Loucy (cell line): Measurements from ENCODE around the gene SUCLG1.

Source experiments
- CTCF ChIP-seq: fragments of 200-600 bp; sonication (generic); conservative IDR thresholded peaks from 2 replicates; pipeline ENCODE4 v1.5.1; 2014; ENCODE audit warnings: mild to moderate bottlenecking, antibody characterized with exemption, low read length
- EZH2phosphoT487 ChIP-seq: fragments of 200-600 bp; IDR thresholded peaks from 2 replicates; pipeline ENCODE4 v1.6.1; 2018; ENCODE audit warnings: antibody characterized with exemption, mild to moderate bottlenecking, moderate library complexity, borderline replicate concordance

DNA sequence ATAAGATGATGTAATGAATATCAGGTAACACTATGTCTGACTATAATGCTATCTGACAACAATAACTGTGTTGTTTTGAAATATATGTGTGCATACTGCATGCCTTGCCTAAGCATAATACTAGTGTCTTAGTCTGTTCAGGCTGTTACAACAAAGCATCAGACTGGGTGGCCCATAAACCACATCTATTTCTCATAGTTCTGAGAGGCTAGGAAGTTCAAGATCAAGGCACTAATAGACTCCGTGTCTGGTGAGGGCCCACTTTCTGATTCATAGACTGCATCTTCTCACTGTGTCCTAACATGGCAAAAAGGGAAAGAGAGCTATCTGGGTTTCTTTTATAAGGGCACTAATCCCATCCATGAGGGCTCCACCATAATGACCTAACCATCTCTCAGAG lies 80.1 kb downstream of the SUCLG1 start:
- TF ChIP-seq CTCF = no peak
- no peak for TF ChIP-seq EZH2phosphoT487
